HepG2 (cell line): ENCODE measurements around the gene STIM1. TPM values are rescaled to one million over a fixed set of nuclear protein-coding genes. Genes with fewer than 3 reads are reported as not detected.

ENCODE experiments used
- ATAC-seq: fragments of 200-7000 bp; cut with Tn5 transposase; 3 replicates; pipeline ENCODE4 v1.9.1; 2020; ENCODE audit warnings: mild to moderate bottlenecking, moderate library complexity
- BruUV-seq: library from RNA; stranded (reverse); fragments of 400-500 nt; replicated peaks from 2 replicates; lab custom pipeline; 2021; lab: Mats Ljungman, UMichigan
- CTCF ChIA-PET: fragments of 300-600 bp; formaldehyde crosslinking; extraction: SDS; loops from one replicate; lab custom pipeline; 2021; ENCODE audit warnings: low total read pairs, inconsistent platforms, low intra/inter-chr PET ratio; lab: Yijun Ruan, JAX
- POLR2A ChIA-PET: fragments of 350-600 bp; sonication (Branson Sonifier 250); formaldehyde crosslinking; loops from one replicate; lab custom pipeline; 2020; ENCODE audit warnings: antibody characterized with exemption, inconsistent platforms; lab: Yijun Ruan, JAX
- DNase-seq: peaks from one replicate; pipeline ENCODE4 v3.0.0-alpha.2; 2015; ENCODE audit warnings: low spot score
- FAIRE-seq: peaks from 3 replicates; lab custom pipeline; 2011; peaks lifted over from hg19 to GRCh38; lab: Jason Lieb, UNC
- H2AFZ ChIP-seq: one replicate; pipeline ENCODE4 v1.6.1; 2011; ENCODE audit warnings: low read length, inconsistent platforms
- H3K27ac ChIP-seq: fragments of 300-600 bp; 3 replicates; pipeline ENCODE4 v1.8.0; 2011; ENCODE audit warnings: mixed run types, mild to moderate bottlenecking, mixed read lengths, low read length, inconsistent platforms; ENCODE audit not compliant: insufficient read depth; ENCODE audit errors: extremely low read length
- H3K27me3 ChIP-seq, 2 experiments: fragments of 200-600 bp in 1 of 2; 2 replicates in 1 of 2; 3 replicates in 1 of 2; pipeline versions ENCODE4 v1.6.0 to v1.8.0; 2011; ENCODE audit warnings: low read length in 2 of 2, mild to moderate bottlenecking in 2 of 2, moderate library complexity in 2 of 2, inconsistent platforms in 1 of 2; ENCODE audit not compliant: insufficient read depth in 2 of 2, control insufficient read depth in 1 of 2
- H3K36me3 ChIP-seq, 2 experiments: fragments of 200-600 bp in 1 of 2; replicated peaks in 1 of 2; 2 replicates in 1 of 2; 3 replicates in 1 of 2; pipeline versions ENCODE4 v1.5.1 to v1.8.0; 2011; ENCODE audit warnings: low read length in 2 of 2, inconsistent platforms in 1 of 2; ENCODE audit not compliant: insufficient read depth in 2 of 2, control insufficient read depth in 1 of 2
- H3K4me1 ChIP-seq: 2 replicates; pipeline ENCODE4 v1.5.1; 2012; ENCODE audit warnings: low read length, inconsistent platforms; ENCODE audit not compliant: insufficient read depth
- H3K4me2 ChIP-seq: 2 replicates; pipeline ENCODE4 v1.6.0; 2011; ENCODE audit warnings: low read depth, low read length, inconsistent platforms
- H3K4me3 ChIP-seq, 3 experiments: fragments of 200-600 bp in 1 of 3; sonication (generic), shearing (Covaris generic) in 1 of 3; replicated peaks in 1 of 3; 2 replicates each; pipeline ENCODE4 v1.5.1; 2011 to 2016; ENCODE audit warnings: low read length in 3 of 3, inconsistent platforms in 2 of 3, low read depth in 2 of 3, mild to moderate bottlenecking in 2 of 3, control low read depth in 1 of 3, mixed read lengths in 1 of 3; ENCODE audit not compliant: insufficient read depth in 1 of 3
- H3K79me2 ChIP-seq: one replicate; pipeline ENCODE4 v1.6.1; 2011; ENCODE audit warnings: low read length, inconsistent platforms; ENCODE audit not compliant: insufficient read depth
- H3K9ac ChIP-seq: 2 replicates; pipeline ENCODE4 v1.6.0; 2011; ENCODE audit warnings: mild to moderate bottlenecking, low read depth, low read length, inconsistent platforms; ENCODE audit not compliant: insufficient read depth
- H3K9me3 ChIP-seq: 2 replicates; pipeline ENCODE4 v1.5.1; 2012; ENCODE audit warnings: mild to moderate bottlenecking, low read length
- H4K20me1 ChIP-seq: 2 replicates; pipeline ENCODE4 v1.6.0; 2011; ENCODE audit warnings: inconsistent platforms, mild to moderate bottlenecking, low read length, moderate library complexity; ENCODE audit not compliant: insufficient read depth
- ATAD3A ChIP-seq: sonication (generic); formaldehyde crosslinking; IDR thresholded peaks from 2 replicates; pipeline ENCODE4 v1.4.0; 2020; ENCODE audit warnings: missing genetic modification reagents
- CC2D1A ChIP-seq: sonication (generic); formaldehyde crosslinking; IDR thresholded peaks from 2 replicates; pipeline ENCODE4 v1.8.1; 2023; ENCODE audit warnings: mild to moderate bottlenecking, missing genetic modification reagents
- ERF ChIP-seq: IDR thresholded peaks from 2 replicates; pipeline ENCODE4 v1.6.1; 2018; ENCODE audit warnings: missing biosample characterization, missing genetic modification reagents
- NFKBIZ ChIP-seq: IDR thresholded peaks from 2 replicates; pipeline ENCODE4 v1.6.1; 2018; ENCODE audit warnings: missing genetic modification reagents, missing compliant biosample characterization
- PHF21A ChIP-seq: sonication (generic); formaldehyde crosslinking; IDR thresholded peaks from 2 replicates; pipeline ENCODE4 v1.5.0; 2020; ENCODE audit warnings: mild to moderate bottlenecking, missing genetic modification reagents
- POLR2A ChIP-seq, 2 experiments: IDR thresholded peaks; 2 replicates each; pipeline ENCODE4 v1.6.1; 2011; ENCODE audit warnings: low read depth in 2 of 2, low read length in 2 of 2, mild to moderate bottlenecking in 1 of 2, moderate library complexity in 1 of 2; ENCODE audit not compliant: insufficient read depth in 1 of 2
- PPARG ChIP-seq: conservative IDR thresholded peaks from 2 replicates; pipeline ENCODE4 v1.6.1; 2016; ENCODE audit warnings: missing biosample characterization, missing genetic modification reagents
- RBM22 ChIP-seq: fragments of 200-400 bp; formaldehyde crosslinking; optimal IDR thresholded peaks from 2 replicates; pipeline ENCODE3; 2017; ENCODE audit warnings: mild to moderate bottlenecking, low read length, moderate library complexity
- SKI ChIP-seq: fragments of 450-650 bp; IDR thresholded peaks from one replicate; pipeline ENCODE4 v1.6.1; 2018; ENCODE audit warnings: mild to moderate bottlenecking; ENCODE audit not compliant: partially characterized antibody
- SP2 ChIP-seq: sonication (generic); formaldehyde crosslinking; IDR thresholded peaks from 2 replicates; pipeline ENCODE4 v1.5.1; 2020; ENCODE audit warnings: mild to moderate bottlenecking, missing genetic modification reagents
- TRIM24 ChIP-seq: sonication (generic); formaldehyde crosslinking; IDR thresholded peaks from 2 replicates; pipeline ENCODE4 v1.8.0; 2022; ENCODE audit warnings: mild to moderate bottlenecking, missing genetic modification reagents
- ZNF343 ChIP-seq: sonication (generic); formaldehyde crosslinking; IDR thresholded peaks from 2 replicates; pipeline ENCODE4 v1.4.0; 2020; ENCODE audit warnings: mild to moderate bottlenecking, missing genetic modification reagents
- ZNF496 ChIP-seq: sonication (generic); formaldehyde crosslinking; IDR thresholded peaks from 2 replicates; pipeline ENCODE4 v1.8.1; 2023; ENCODE audit warnings: mild to moderate bottlenecking, moderate library complexity, missing genetic modification reagents; ENCODE audit not compliant: insufficient replicate concordance
- ZNF557 ChIP-seq: sonication (generic); formaldehyde crosslinking; IDR thresholded peaks from 2 replicates; pipeline ENCODE4 v1.4.0; 2020; ENCODE audit warnings: missing genetic modification reagents
- ZNF572 ChIP-seq: sonication (generic); formaldehyde crosslinking; IDR thresholded peaks from 2 replicates; pipeline ENCODE4 v1.5.1; 2020; ENCODE audit warnings: mild to moderate bottlenecking, missing genetic modification reagents
- ZNF709 ChIP-seq: sonication (generic); formaldehyde crosslinking; IDR thresholded peaks from 2 replicates; pipeline ENCODE4 v1.5.0; 2020; ENCODE audit warnings: mild to moderate bottlenecking, missing genetic modification reagents
- ZNF83 ChIP-seq: sonication (generic); formaldehyde crosslinking; IDR thresholded peaks from 2 replicates; pipeline ENCODE4 v1.4.0; 2020; ENCODE audit warnings: missing genetic modification reagents, mild to moderate bottlenecking, borderline replicate concordance
- WGBS: methylation state at CpG from one replicate; pipeline ENCODE4 v1.1.6; 2017; ENCODE audit warnings: low lambda C conversion rate; 5-methylcytosine and 5-hydroxymethylcytosine counted together
- in situ Hi-C: cut with HindIII; loops from 2 replicates; pipeline ENCODE4 v1.10.0; 2017; ENCODE audit warnings: low pct_unique_long_range_greater_than_20kb; ENCODE audit not compliant: extremely low pct_ligation_motif_present
- intact Hi-C: fragments of 100-400 bp; cut with micrococcal nuclease; formaldehyde crosslinking; loops from one replicate; pipeline ENCODE4 v1.10.0; 2022; ENCODE audit not compliant: unreplicated experiment
- polyA plus RNA-seq, 8 experiments: library from polyadenylated mRNA; depleted of rRNA in 3 of 8; stranded (reverse) in 7 of 8; unstranded in 1 of 8; fragments of >200 nt; fragmentation: Illumina TruSeq in 4 of 8; extraction: Trizol in 4 of 8; gene quantifications; 2 replicates each; pipeline versions ENCODE4 v1.2.1 to v1.2.3, GENCODE V29; 2011 to 2016; ENCODE audit warnings: low read depth in 4 of 8, missing spikeins in 1 of 8, mixed read lengths in 1 of 8; ENCODE audit not compliant: insufficient read depth in 1 of 8
- total RNA-seq, 5 experiments: library from RNA; depleted of rRNA; stranded (reverse); fragments of >200 nt; fragmentation: Illumina TruSeq; extraction: Trizol; gene quantifications; 2 replicates each; pipeline ENCODE4 v1.2.3, GENCODE V29; 2016; ENCODE audit warnings: low read depth in 1 of 5
- TF ChIP-seq, protein P1 (sequence below): sonication (generic); formaldehyde crosslinking; IDR thresholded peaks from 2 replicates; pipeline ENCODE4 v1.8.1; 2023; ENCODE audit warnings: mild to moderate bottlenecking, moderate library complexity, missing genetic modification reagents
- TF ChIP-seq, protein P2 (sequence below): sonication (generic); formaldehyde crosslinking; IDR thresholded peaks from 2 replicates; pipeline ENCODE4 v1.8.0; 2022; ENCODE audit warnings: missing genetic modification reagents, mild to moderate bottlenecking, borderline replicate concordance
- TF ChIP-seq, protein P3 (sequence below): sonication (generic); formaldehyde crosslinking; IDR thresholded peaks from 2 replicates; pipeline ENCODE4 v1.4.0; 2020; ENCODE audit warnings: missing genetic modification reagents

The STIM1 gene
- total and polyA plus RNA-seq, 2 of the 13 experiments (the other 11 are each of a cell fraction or from before 2014, with no cell fraction given), result 19.2 to 28.5 TPM

DNA sequence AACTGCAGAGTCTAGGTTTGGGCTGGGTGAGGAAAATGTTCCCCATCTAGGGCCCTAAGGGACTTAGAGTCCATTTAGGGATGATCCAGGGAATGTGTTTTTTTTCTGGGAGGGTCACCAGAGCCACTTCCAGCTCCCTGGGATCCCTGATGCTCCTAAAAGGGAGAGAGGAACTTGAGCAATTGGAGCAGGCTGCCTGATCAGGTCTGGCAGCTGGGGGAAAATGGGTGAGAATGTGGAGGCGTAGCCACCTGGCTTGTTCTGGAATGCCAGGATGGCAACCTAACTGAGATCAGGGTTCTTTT is 45.9 kb upstream of the STIM1 start:
- FAIRE-seq, result no peak
- no peak for DNase-seq
- no peak for ATAC-seq
- Histone ChIP-seq H4K20me1 (no peaks in the 10 kb centered on the region), H3K9ac (no peak overlapping the region)
- CTCF ChIA-PET, result no interaction called here
- TF ChIP-seq ERF (no peak), NFKBIZ (CRISPR knock-in tag) (no peak), ZNF343 (CRISPR knock-in tag) (no peak), PHF21A (CRISPR knock-in tag) (no peak), ZNF557 (CRISPR knock-in tag) (no peak), TRIM24 (CRISPR knock-in tag) (no peak), RBM22 (no peak), PPARG (no peak), ZNF496 (CRISPR knock-in tag) (no peak), SKI (no peak), ATAD3A (no peak), ZNF709 (CRISPR knock-in tag) (no peak), SP2 (CRISPR knock-in tag) (no peak), POLR2A (IDR thresholded peaks at IDR 0.05; ENCODE audit: insufficient read depth in 1 of 2, low read depth in 2 of 2, low read length in 2 of 2) (no peak), ZNF83 (CRISPR knock-in tag) (no peak), CC2D1A (no peak), ZNF572 (CRISPR knock-in tag) (no peak)
- TF ChIP-seq, protein P1, sequence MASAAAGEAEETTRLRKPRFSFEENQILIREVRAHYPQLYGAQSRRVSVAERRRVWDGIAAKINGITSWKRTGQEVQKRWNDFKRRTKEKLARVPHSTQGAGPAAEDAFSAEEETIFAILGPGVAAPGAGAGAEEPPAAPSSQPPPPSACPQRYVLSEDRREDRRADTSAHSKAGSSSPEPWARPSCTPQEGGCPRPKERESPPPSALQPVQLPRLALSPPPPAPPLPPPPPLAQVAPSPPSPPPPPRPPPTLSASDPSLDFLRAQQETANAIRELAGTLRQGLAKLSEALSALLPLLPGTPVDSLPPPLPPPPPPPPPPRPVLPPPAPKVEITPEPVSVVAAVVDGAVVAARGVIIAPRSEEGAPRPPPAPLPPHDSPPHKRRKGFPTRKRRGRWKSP (CRISPR knock-in tag), result no peak
- TF ChIP-seq, protein P2, sequence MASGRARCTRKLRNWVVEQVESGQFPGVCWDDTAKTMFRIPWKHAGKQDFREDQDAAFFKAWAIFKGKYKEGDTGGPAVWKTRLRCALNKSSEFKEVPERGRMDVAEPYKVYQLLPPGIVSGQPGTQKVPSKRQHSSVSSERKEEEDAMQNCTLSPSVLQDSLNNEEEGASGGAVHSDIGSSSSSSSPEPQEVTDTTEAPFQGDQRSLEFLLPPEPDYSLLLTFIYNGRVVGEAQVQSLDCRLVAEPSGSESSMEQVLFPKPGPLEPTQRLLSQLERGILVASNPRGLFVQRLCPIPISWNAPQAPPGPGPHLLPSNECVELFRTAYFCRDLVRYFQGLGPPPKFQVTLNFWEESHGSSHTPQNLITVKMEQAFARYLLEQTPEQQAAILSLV, result no peak
- TF ChIP-seq, protein P3, sequence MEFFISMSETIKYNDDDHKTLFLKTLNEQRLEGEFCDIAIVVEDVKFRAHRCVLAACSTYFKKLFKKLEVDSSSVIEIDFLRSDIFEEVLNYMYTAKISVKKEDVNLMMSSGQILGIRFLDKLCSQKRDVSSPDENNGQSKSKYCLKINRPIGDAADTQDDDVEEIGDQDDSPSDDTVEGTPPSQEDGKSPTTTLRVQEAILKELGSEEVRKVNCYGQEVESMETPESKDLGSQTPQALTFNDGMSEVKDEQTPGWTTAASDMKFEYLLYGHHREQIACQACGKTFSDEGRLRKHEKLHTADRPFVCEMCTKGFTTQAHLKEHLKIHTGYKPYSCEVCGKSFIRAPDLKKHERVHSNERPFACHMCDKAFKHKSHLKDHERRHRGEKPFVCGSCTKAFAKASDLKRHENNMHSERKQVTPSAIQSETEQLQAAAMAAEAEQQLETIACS (CRISPR knock-in tag), result no peak
- TF ChIP-seq, all 625 proteins: peak for 0
- H3K27ac ChIP-seq, result no peak overlapping the region
- no peak overlapping the region for H3K4me2 ChIP-seq
- in situ Hi-C loops (no loop called here), intact Hi-C loops (loop anchor here (2.0 kb wide), 2 partner anchors 31 to 35 kb away; partner anchors contain the start of gene RHOG)
- BruUV-seq, result no TSS peak
- peaks cover 0 to 3% of the 10 kb centered on the region in 2 experiments; a peak in 2 of 5 replicates for H3K36me3 ChIP-seq
- POLR2A ChIA-PET, result interaction anchor here (1.0 to 2.5 kb wide), 6 partner anchors 11 to 45 kb away, joined by 4 to 35 read pairs (median 6); partner anchors contain the start of genes NUP98, RHOG and STIM1
- H3K79me2 ChIP-seq, result no peaks in the 10 kb centered on the region
- H3K27me3 ChIP-seq, result no peaks in the 10 kb centered on the region; a peak in 1 of 5 replicates
- no peak overlapping the region for H3K4me3 ChIP-seq
- WGBS, result 100% methylated on average over 1 of the region's 1 CpG
- H3K9me3 ChIP-seq, result no peaks in the 10 kb centered on the region
- H3K4me1 ChIP-seq, result peaks cover 19% of the 10 kb centered on the region
- no peak overlapping the region for H2AFZ ChIP-seq
